K562 (cell line): ENCODE data around the gene ORMDL3. TPM values are rescaled to one million over a fixed set of nuclear protein-coding genes. Genes with fewer than 3 reads are reported as not detected.

Source experiments
- ATAC-seq: fragments of 200-7000 bp; cut with Tn5 transposase; 3 replicates; pipeline ENCODE4 v1.9.1; 2020; ENCODE audit warnings: moderate library complexity
- BruUV-seq: library from RNA; stranded (reverse); fragments of 400-500 nt; replicated peaks from 2 replicates; lab custom pipeline; 2021; lab: Mats Ljungman, UMichigan
- CTCF ChIA-PET: fragments of 300-600 bp; formaldehyde crosslinking; extraction: SDS; loops from one replicate; lab custom pipeline; 2021; ENCODE audit warnings: low intra/inter-chr PET ratio; lab: Yijun Ruan, JAX
- POLR2A ChIA-PET: fragments of 300-600, 350-650 bp; sonication (Branson Sonifier 250); formaldehyde crosslinking; extraction: SDS; loops from one replicate; lab custom pipeline; 2021; ENCODE audit warnings: antibody characterized with exemption, inconsistent platforms; lab: Yijun Ruan, JAX
- DNase-seq, 4 experiments: peaks; one replicate each; pipeline versions ENCODE4 v3.0.0 to v3.0.0-alpha.2; 2011 to 2018; ENCODE audit warnings: low spot score in 3 of 4, mixed read lengths in 3 of 4; ENCODE audit errors: extremely low read depth in 1 of 4
- FAIRE-seq: peaks from 2 replicates; lab custom pipeline; 2011; peaks lifted over from hg19 to GRCh38; lab: Jason Lieb, UNC
- H2AFZ ChIP-seq: 2 replicates; pipeline ENCODE4 v1.6.0; 2011; ENCODE audit warnings: low read depth, low read length, control low read depth, inconsistent platforms
- H3K27ac ChIP-seq: fragments of 200-600 bp; 3 replicates; pipeline ENCODE4 v1.8.0; 2011; ENCODE audit warnings: low read depth, mild to moderate bottlenecking, control low read depth, inconsistent platforms, low read length, moderate library complexity, mixed read lengths; ENCODE audit errors: extremely low read depth
- H3K27me3 ChIP-seq, 2 experiments: fragments of 300-600 bp in 1 of 2; 2 replicates in 1 of 2; 3 replicates in 1 of 2; pipeline versions ENCODE4 v1.6.0 to v1.8.0; 2011; ENCODE audit warnings: inconsistent platforms in 2 of 2, low read length in 2 of 2, mild to moderate bottlenecking in 1 of 2, mixed read lengths in 1 of 2, moderate library complexity in 1 of 2; ENCODE audit not compliant: control insufficient read depth in 2 of 2, insufficient read depth in 2 of 2
- H3K36me3 ChIP-seq: fragments of 300-600 bp; 3 replicates; pipeline ENCODE4 v1.8.0; 2011; ENCODE audit warnings: mild to moderate bottlenecking, low read length, inconsistent platforms; ENCODE audit not compliant: control insufficient read depth, insufficient read depth
- H3K4me1 ChIP-seq, 2 experiments: fragments of 200-600 bp in 1 of 2; replicated peaks in 1 of 2; 2 replicates in 1 of 2; 3 replicates in 1 of 2; pipeline versions ENCODE4 v1.5.1 to v1.8.0; 2011; ENCODE audit warnings: inconsistent platforms in 2 of 2, low read length in 2 of 2, mild to moderate bottlenecking in 1 of 2, mixed read lengths in 1 of 2, moderate library complexity in 1 of 2; ENCODE audit not compliant: control insufficient read depth in 2 of 2, insufficient read depth in 2 of 2
- H3K4me2 ChIP-seq: 2 replicates; pipeline ENCODE4 v1.6.1; 2011; ENCODE audit warnings: low read length, control low read depth, inconsistent platforms, mixed read lengths; ENCODE audit not compliant: insufficient read depth
- H3K4me3 ChIP-seq: fragments of 200-600 bp; sonication (generic), shearing (Covaris generic); 2 replicates; pipeline ENCODE4 v1.5.1; 2016; ENCODE audit warnings: control low read depth, inconsistent platforms
- H3K79me2 ChIP-seq: fragments of 200-600 bp; 3 replicates; pipeline ENCODE4 v1.8.0; 2011; ENCODE audit warnings: low read length, inconsistent platforms; ENCODE audit not compliant: control insufficient read depth, insufficient read depth
- H3K9ac ChIP-seq, 2 experiments: 2 replicates each; pipeline versions ENCODE4 v1.6.0 to v1.6.1; 2011; ENCODE audit warnings: low read depth in 2 of 2, low read length in 2 of 2, control low read depth in 1 of 2, inconsistent platforms in 1 of 2, mild to moderate bottlenecking in 1 of 2, mixed read lengths in 1 of 2; ENCODE audit not compliant: insufficient read depth in 1 of 2
- H3K9me1 ChIP-seq: one replicate; pipeline ENCODE4 v1.6.0; 2011; ENCODE audit warnings: inconsistent platforms, mild to moderate bottlenecking, low read length, moderate library complexity; ENCODE audit not compliant: control insufficient read depth, insufficient read depth
- H3K9me3 ChIP-seq: replicated peaks from 2 replicates; pipeline ENCODE4 v1.5.1; 2011; ENCODE audit warnings: low read depth, low read length, inconsistent platforms; ENCODE audit not compliant: control insufficient read depth, insufficient read depth
- H4K20me1 ChIP-seq: replicated peaks from 2 replicates; pipeline ENCODE4 v1.6.1; 2011; ENCODE audit warnings: low read length, inconsistent platforms, mixed read lengths; ENCODE audit not compliant: control insufficient read depth, insufficient read depth
- ATF1 ChIP-seq, 2 experiments: fragments of 450-650 bp in 1 of 2; IDR thresholded peaks; 2 replicates each; pipeline ENCODE4 v1.6.1; 2016; ENCODE audit warnings: missing compliant biosample characterization in 1 of 2, missing genetic modification characterization in 1 of 2
- KLF10 ChIP-seq: fragments of 250-450 bp; sonication (Bioruptor Pico); IDR thresholded peaks from 2 replicates; pipeline ENCODE4 v1.6.1; 2021; ENCODE audit warnings: matching md5 sums
- MNT ChIP-seq, 2 experiments: fragments of 450-650 bp; conservative IDR thresholded peaks; 2 replicates each; pipeline ENCODE4 v1.6.1; 2017; ENCODE audit warnings: mild to moderate bottlenecking in 2 of 2, moderate library complexity in 2 of 2
- MYC ChIP-seq, 2 experiments: fragments of 250-450 bp in 1 of 2; sonication (Bioruptor Pico) in 1 of 2; IDR thresholded peaks; 2 replicates each; pipeline versions ENCODE4 v1.5.1 to v1.6.1; 2012 to 2021; ENCODE audit warnings: low read depth in 2 of 2, borderline replicate concordance in 1 of 2, improper control_type of control experiment in 1 of 2, low read length in 1 of 2, mild to moderate bottlenecking in 1 of 2, moderate library complexity in 1 of 2
- POLR2A ChIP-seq: fragments of 450-650 bp; conservative IDR thresholded peaks from 2 replicates; pipeline ENCODE4 v1.6.1; 2016
- POLR3A ChIP-seq: IDR thresholded peaks from 2 replicates; pipeline ENCODE4 v1.6.1; 2011; ENCODE audit warnings: borderline replicate concordance, mild to moderate bottlenecking, moderate library complexity; ENCODE audit not compliant: insufficient read length, insufficient read depth; ENCODE audit errors: extremely low read depth
- TAF7 ChIP-seq: fragments of 450-650 bp; IDR thresholded peaks from 2 replicates; pipeline ENCODE4 v1.6.1; 2016; ENCODE audit warnings: missing genetic modification characterization, missing compliant biosample characterization
- TEAD1 ChIP-seq, 2 experiments: fragments of 450-650 bp in 1 of 2; sonication (generic) in 1 of 2; formaldehyde crosslinking; IDR thresholded peaks; 2 replicates each; pipeline versions ENCODE4 v1.4.0 to v1.8.0; 2020 to 2022; ENCODE audit warnings: mild to moderate bottlenecking in 2 of 2, missing genetic modification reagents in 1 of 2
- ZNF57 ChIP-seq: fragments of 450-650 bp; formaldehyde crosslinking; IDR thresholded peaks from 2 replicates; pipeline ENCODE4 v1.4.0; 2020; ENCODE audit warnings: mild to moderate bottlenecking, moderate library complexity
- WGBS: fragments of 100-300 bp; shearing (Covaris generic); methylation state at CpG from one replicate; pipeline ENCODE4 v1.1.6; 2016; ENCODE audit warnings: low coverage, mixed read lengths; ENCODE audit not compliant: insufficient coverage; ENCODE audit errors: missing lambda C conversion rate; 5-methylcytosine and 5-hydroxymethylcytosine counted together
- in situ Hi-C: fragments of 300-500 bp; cut with MboI; formaldehyde crosslinking; loops from 4 replicates; pipeline ENCODE4 v1.15.0; 2018; ENCODE audit warnings: inconsistent platforms, mixed read lengths
- intact Hi-C: fragments of 100-400 bp; cut with micrococcal nuclease; formaldehyde crosslinking; loops from 2 replicates; pipeline ENCODE4 v1.14.2; 2022
- polyA plus RNA-seq, 8 experiments: library from polyadenylated mRNA; depleted of rRNA in 4 of 8; stranded (reverse) in 5 of 8; unstranded in 3 of 8; fragments of >200 nt; fragmentation: Nextera tagmentation in 2 of 8; fragmentation: Illumina TruSeq in 1 of 8; extraction: Ambion mirVana in 2 of 8; extraction: Trizol in 1 of 8; gene quantifications; 2 replicates each; pipeline versions ENCODE4 v1.2.1 to v1.2.3, GENCODE V29; 2011 to 2014; ENCODE audit warnings: inconsistent platforms in 1 of 8, missing spikeins in 1 of 8
- total RNA-seq, 7 experiments: library from RNA; depleted of rRNA in 6 of 7; stranded (reverse); fragments of >200 nt in 6 of 7; fragmentation: Illumina TruSeq in 2 of 7; extraction: Trizol in 2 of 7; gene quantifications; 2 replicates each; pipeline versions ENCODE4 v1.2.1 to v1.2.3, GENCODE V29; 2011 to 2021; ENCODE audit warnings: low replicate concordance in 1 of 7
- TF ChIP-seq, protein P1 (sequence below), 2 experiments: fragments of 250-450 bp in 1 of 2; fragments of 450-650 bp in 1 of 2; sonication (Bioruptor Pico) in 1 of 2; IDR thresholded peaks; 2 replicates each; pipeline versions ENCODE4 v1.6.1 to v1.8.0; 2016 to 2021; ENCODE audit warnings: mild to moderate bottlenecking in 2 of 2, moderate library complexity in 2 of 2, missing compliant biosample characterization in 1 of 2, missing genetic modification characterization in 1 of 2
- TF ChIP-seq, protein P2 (sequence below): sonication (generic); formaldehyde crosslinking; IDR thresholded peaks from 2 replicates; pipeline ENCODE4 v1.8.1; 2023; ENCODE audit warnings: mild to moderate bottlenecking, missing genetic modification reagents
- TF ChIP-seq, protein P3 (sequence below): fragments of 250-450 bp; sonication (Bioruptor Pico); IDR thresholded peaks from 2 replicates; pipeline ENCODE4 v1.5.0; 2021

The ORMDL3 gene
- total and polyA plus RNA-seq, 9 of the 15 experiments (the other 6 are each of a cell fraction or from before 2014, with no cell fraction given): 2.7 to 57.4 (median 27.1) TPM

- peak; percentile 48; the same call in 1 of the 2 replicates for TF ChIP-seq TAF7
- TF ChIP-seq POLR3A: no peak
- no peak for TF ChIP-seq KLF10
Measured at GRCh38 chr17:39952680-39953470, 25.5 kb upstream of the ORMDL3 start (continued).

DNA sequence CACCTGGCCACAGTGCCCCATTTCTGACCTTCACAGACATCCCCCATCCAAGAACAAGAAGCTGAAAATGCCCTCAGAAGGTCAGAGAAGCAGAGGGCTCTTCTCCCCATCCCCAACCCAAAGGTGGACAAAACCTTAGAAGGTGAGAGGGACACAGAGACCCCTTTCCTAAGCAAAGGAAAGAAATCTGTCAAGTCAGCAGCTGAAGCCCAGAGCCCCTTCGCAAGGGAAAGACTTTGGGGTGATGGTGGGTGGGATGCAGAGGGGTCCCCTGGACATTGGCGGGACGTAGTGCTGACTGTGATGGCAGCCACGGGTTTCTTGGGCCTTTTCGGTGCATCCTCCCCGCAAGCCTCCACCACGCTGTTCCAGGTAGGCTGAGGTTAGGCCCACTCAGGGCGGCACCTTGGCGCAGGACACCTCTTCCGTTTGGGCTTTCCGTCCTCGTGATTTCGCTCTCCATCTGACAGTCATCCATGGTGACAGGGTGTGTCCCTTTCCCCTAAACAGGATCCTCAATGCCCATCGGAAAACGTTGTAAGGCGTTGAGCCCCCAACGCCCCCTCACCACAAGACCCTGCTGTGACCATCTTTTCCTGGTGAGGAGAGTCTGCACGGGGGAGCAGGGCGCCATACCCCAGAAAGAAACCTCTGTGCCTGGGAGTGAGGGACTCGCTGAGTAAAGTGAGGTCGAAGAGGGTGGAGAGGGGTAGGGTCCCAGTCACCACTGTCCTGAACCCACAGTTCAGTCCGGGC lies 24.7 kb upstream of the ORMDL3 start:
- no peaks in the 10 kb centered on the region for H3K36me3 ChIP-seq
- BruUV-seq: no TSS peak
- no peak for DNase-seq
- ChIA-PET POLR2A (interaction anchor here (0.6 to 1.0 kb wide), 2 partner anchors 35 to 53 kb away, joined by 3 read pairs; no protein-coding TSS in a partner anchor), CTCF (no interaction called here)
- no peaks in the 10 kb centered on the region for H3K27me3 ChIP-seq
- peak overlapping the region; percentile 41 for H3K4me3 ChIP-seq
- peak; percentile 15 for FAIRE-seq
- peak; percentile 14 for ATAC-seq
- WGBS: 32% methylated on average over 20 of the region's 22 CpGs
- H3K4me2 ChIP-seq: peak overlapping the region; percentile 92
- H2AFZ ChIP-seq: peak overlapping the region; percentile 99
- intact Hi-C loops: loop anchor here (2.0 kb wide), 1 partner anchor 25 kb away; the partner anchor contains the start of genes LRRC3C and ORMDL3
- H4K20me1 ChIP-seq: no peaks in the 10 kb centered on the region
- in situ Hi-C loops: no loop called here
- H3K79me2 ChIP-seq: no peaks in the 10 kb centered on the region
- peak overlapping the region; percentile 51 to 92; a peak in 2 of 4 replicates for H3K9ac ChIP-seq
- H3K27ac ChIP-seq: no peak overlapping the region
- no peaks in the 10 kb centered on the region for H3K9me1 ChIP-seq
- H3K4me1 ChIP-seq: peaks cover 13 to 18% of the 10 kb centered on the region in 2 experiments; a peak in 4 of 5 replicates
- no peaks in the 10 kb centered on the region for H3K9me3 ChIP-seq
- TF ChIP-seq MNT (conservative IDR thresholded peaks at IDR 0.05) (no peak), ATF1 (CRISPR knock-in tag; IDR thresholded peaks at IDR 0.05) (no peak), ATF1 (tag; IDR thresholded peaks at IDR 0.05) (peak; percentile 19; the same call in 1 of the 2 replicates), ZNF57 (no peak), POLR2A (0 out of 2 replicates have a peak, but pooled peaks have one; percentile 61), TEAD1 (CRISPR knock-in tag; IDR thresholded peaks at IDR 0.05) (peak in 1 of 2 experiments; percentile 50; a peak in 1 of 4 replicates), MYC (IDR thresholded peaks at IDR 0.05; ENCODE audit: low read depth, low read length) (no peak), MYC (CRISPR knock-in tag; IDR thresholded peaks at IDR 0.05; ENCODE audit: borderline replicate concordance, low read depth) (no peak)
- TF ChIP-seq, protein P1, sequence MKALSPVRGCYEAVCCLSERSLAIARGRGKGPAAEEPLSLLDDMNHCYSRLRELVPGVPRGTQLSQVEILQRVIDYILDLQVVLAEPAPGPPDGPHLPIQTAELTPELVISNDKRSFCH (CRISPR knock-in tag; IDR thresholded peaks at IDR 0.05): no peak
- TF ChIP-seq, protein P1 (tag; IDR thresholded peaks at IDR 0.05): 0 out of 2 replicates have a peak, but pooled peaks have one; percentile 22
- TF ChIP-seq, protein P2, sequence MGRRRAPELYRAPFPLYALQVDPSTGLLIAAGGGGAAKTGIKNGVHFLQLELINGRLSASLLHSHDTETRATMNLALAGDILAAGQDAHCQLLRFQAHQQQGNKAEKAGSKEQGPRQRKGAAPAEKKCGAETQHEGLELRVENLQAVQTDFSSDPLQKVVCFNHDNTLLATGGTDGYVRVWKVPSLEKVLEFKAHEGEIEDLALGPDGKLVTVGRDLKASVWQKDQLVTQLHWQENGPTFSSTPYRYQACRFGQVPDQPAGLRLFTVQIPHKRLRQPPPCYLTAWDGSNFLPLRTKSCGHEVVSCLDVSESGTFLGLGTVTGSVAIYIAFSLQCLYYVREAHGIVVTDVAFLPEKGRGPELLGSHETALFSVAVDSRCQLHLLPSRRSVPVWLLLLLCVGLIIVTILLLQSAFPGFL (CRISPR knock-in tag): no peak
- TF ChIP-seq, protein P3, sequence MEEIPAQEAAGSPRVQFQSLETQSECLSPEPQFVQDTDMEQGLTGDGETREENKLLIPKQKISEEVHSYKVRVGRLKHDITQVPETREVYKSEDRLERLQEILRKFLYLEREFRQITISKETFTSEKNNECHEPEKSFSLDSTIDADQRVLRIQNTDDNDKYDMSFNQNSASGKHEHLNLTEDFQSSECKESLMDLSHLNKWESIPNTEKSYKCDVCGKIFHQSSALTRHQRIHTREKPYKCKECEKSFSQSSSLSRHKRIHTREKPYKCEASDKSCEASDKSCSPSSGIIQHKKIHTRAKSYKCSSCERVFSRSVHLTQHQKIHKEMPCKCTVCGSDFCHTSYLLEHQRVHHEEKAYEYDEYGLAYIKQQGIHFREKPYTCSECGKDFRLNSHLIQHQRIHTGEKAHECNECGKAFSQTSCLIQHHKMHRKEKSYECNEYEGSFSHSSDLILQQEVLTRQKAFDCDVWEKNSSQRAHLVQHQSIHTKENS (CRISPR knock-in tag): no peak
